Keratinocyte (primary cell): Measurements from ENCODE around the gene IRF7. TPM values are rescaled to one million over a fixed set of nuclear protein-coding genes. Genes with fewer than 3 reads are reported as not detected.

Experiments
- DNase-seq: peaks from one replicate; pipeline ENCODE4 v3.0.0-alpha.2; 2011; ENCODE audit warnings: low read depth, missing footprints, low spot score
- FAIRE-seq: peaks from 2 replicates; lab custom pipeline; 2011; peaks lifted over from hg19 to GRCh38; lab: Jason Lieb, UNC
- H2AFZ ChIP-seq: 2 replicates; pipeline ENCODE4 v1.6.0; 2012; ENCODE audit warnings: low read length, control low read depth, inconsistent platforms; ENCODE audit not compliant: control insufficient read depth
- H3K27ac ChIP-seq: 2 replicates; pipeline ENCODE4 v1.5.1; 2011; ENCODE audit warnings: low read length; ENCODE audit not compliant: control insufficient read depth, insufficient read depth
- H3K27me3 ChIP-seq: 3 replicates; pipeline ENCODE4 v1.6.0; 2011; ENCODE audit warnings: low read length; ENCODE audit not compliant: control insufficient read depth, insufficient read depth; ENCODE audit errors: extremely low read depth
- H3K36me3 ChIP-seq, 2 experiments: 2 replicates in 1 of 2; 3 replicates in 1 of 2; pipeline ENCODE4 v1.5.1; 2011; ENCODE audit warnings: low read length in 2 of 2, mild to moderate bottlenecking in 1 of 2; ENCODE audit not compliant: control insufficient read depth in 2 of 2, insufficient read depth in 2 of 2; ENCODE audit errors: extremely low read depth in 1 of 2
- H3K4me1 ChIP-seq: 3 replicates; pipeline ENCODE4 v1.5.1; 2011; ENCODE audit warnings: low read length; ENCODE audit not compliant: control insufficient read depth, insufficient read depth; ENCODE audit errors: extremely low read depth
- H3K4me2 ChIP-seq: 3 replicates; pipeline ENCODE4 v1.6.0; 2011; ENCODE audit warnings: low read depth, low read length; ENCODE audit not compliant: control insufficient read depth, insufficient read depth; ENCODE audit errors: extremely low read depth
- H3K4me3 ChIP-seq, 3 experiments: fragments of 200-600 bp in 1 of 3; sonication (generic) in 1 of 3; 2 replicates in 2 of 3; 3 replicates in 1 of 3; pipeline ENCODE4 v1.5.1; 2011 to 2016; ENCODE audit warnings: low read length in 3 of 3, mild to moderate bottlenecking in 3 of 3, control low read depth in 2 of 3, inconsistent platforms in 1 of 3, low read depth in 1 of 3, mixed read lengths in 1 of 3, mixed run types in 1 of 3, moderate library complexity in 1 of 3; ENCODE audit not compliant: control insufficient read depth in 2 of 3, insufficient read depth in 2 of 3; ENCODE audit errors: extremely low read depth in 1 of 3
- H3K79me2 ChIP-seq: 2 replicates; pipeline ENCODE4 v1.6.0; 2012; ENCODE audit warnings: low read length; ENCODE audit not compliant: control insufficient read depth, insufficient read depth
- H3K9ac ChIP-seq: 3 replicates; pipeline ENCODE4 v1.6.0; 2011; ENCODE audit warnings: low read length; ENCODE audit not compliant: control insufficient read depth, insufficient read depth; ENCODE audit errors: extremely low read depth
- H3K9me1 ChIP-seq: 3 replicates; pipeline ENCODE4 v1.6.0; 2011; ENCODE audit warnings: low read length; ENCODE audit not compliant: control insufficient read depth, insufficient read depth; ENCODE audit errors: extremely low read depth
- H3K9me3 ChIP-seq: 2 replicates; pipeline ENCODE4 v1.5.1; 2012; ENCODE audit warnings: low read depth, low read length; ENCODE audit not compliant: control insufficient read depth
- H4K20me1 ChIP-seq: 3 replicates; pipeline ENCODE4 v1.6.0; 2011; ENCODE audit warnings: low read length; ENCODE audit not compliant: control insufficient read depth, insufficient read depth; ENCODE audit errors: extremely low read depth
- CTCF ChIP-seq, 3 experiments: IDR thresholded peaks in 1 of 3; conservative IDR thresholded peaks in 1 of 3; optimal IDR thresholded peaks in 1 of 3; 2 replicates in 2 of 3; 3 replicates in 1 of 3; pipeline versions ENCODE3 to v1.5.1; 2011; ENCODE audit warnings: low read length in 3 of 3, mild to moderate bottlenecking in 3 of 3, moderate library complexity in 2 of 3, control low read depth in 1 of 3, inconsistent platforms in 1 of 3; ENCODE audit not compliant: insufficient read depth in 2 of 3; ENCODE audit errors: extremely low read depth in 1 of 3
- EZH2 ChIP-seq: IDR thresholded peaks from one replicate; pipeline ENCODE4 v1.6.1; 2012; ENCODE audit warnings: inconsistent platforms, mild to moderate bottlenecking, low read length, moderate library complexity
- dilution Hi-C: fragments of 300-500 bp; cut with MboI; formaldehyde crosslinking; loops from one replicate; pipeline ENCODE4 v1.7.0; 2020; ENCODE audit warnings: low sequenced_read_pairs; ENCODE audit not compliant: extremely low pct_ligation_motif_present
- polyA plus RNA-seq, 5 experiments: library from polyadenylated mRNA; depleted of rRNA in 3 of 5; stranded (reverse) in 3 of 5; stranded (forward) in 1 of 5; unstranded in 1 of 5; fragments of >200 nt; gene quantifications; 1 replicate in 1 of 5; 2 replicates in 3 of 5; 3 replicates in 1 of 5; pipeline versions ENCODE4 v1.2.1 to v1.2.3, GENCODE V29; 2011 to 2012; ENCODE audit warnings: missing spikeins in 2 of 5, low read depth in 1 of 5, low replicate concordance in 1 of 5

IRF7 gene
- polyA plus RNA-seq, 1 donor (not counting 4 experiments of a cell fraction or from before 2014, with no cell fraction given), result 7.1 TPM

DNA sequence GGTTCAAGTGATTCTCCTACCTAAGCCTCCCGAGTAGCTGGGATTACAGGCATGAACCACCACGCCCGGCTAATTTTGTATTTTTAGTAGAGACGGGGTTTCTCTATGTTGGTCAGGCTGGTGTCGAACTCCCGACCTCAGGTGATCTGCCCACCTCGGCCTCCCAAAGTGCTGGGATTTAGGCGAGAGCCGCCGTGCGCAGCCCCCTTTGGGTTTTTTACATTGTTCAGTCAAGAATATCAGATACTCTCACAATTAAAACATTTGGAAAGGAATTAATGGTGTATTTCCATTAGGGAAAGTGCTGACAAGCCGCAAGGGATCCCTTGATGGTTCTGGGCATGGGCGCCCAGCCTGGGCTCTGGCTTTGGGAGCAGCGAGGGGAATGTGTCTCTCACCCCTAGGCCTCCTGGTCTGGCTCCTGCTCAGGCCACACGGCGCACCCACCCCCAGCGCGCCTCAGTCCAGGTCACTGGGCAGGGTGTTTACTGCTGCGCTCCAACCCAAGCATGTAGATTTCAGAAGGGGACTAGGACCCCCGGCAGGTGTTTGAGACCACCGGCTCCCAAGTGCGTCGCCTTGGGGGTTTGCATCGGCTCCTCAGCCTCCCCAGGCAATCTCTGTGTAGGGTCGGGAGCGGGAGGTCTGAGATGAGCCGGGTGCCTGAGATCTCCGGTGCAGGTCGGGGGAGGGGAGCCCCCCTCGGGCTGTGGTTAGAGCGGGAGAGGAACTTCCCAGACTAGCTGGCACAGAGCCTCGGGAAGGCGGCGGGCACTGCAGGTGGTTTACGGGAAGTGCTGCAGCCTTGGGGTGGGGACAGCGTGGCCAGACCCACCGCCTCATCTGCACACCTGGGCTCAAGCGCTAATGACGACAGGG lies 809 bp upstream of the IRF7 start:
- no peak overlapping the region for H2AFZ ChIP-seq
- no peak for FAIRE-seq
- H3K36me3 ChIP-seq, result peaks cover 7 to 15% of the 10 kb centered on the region in 2 experiments

DNA sequence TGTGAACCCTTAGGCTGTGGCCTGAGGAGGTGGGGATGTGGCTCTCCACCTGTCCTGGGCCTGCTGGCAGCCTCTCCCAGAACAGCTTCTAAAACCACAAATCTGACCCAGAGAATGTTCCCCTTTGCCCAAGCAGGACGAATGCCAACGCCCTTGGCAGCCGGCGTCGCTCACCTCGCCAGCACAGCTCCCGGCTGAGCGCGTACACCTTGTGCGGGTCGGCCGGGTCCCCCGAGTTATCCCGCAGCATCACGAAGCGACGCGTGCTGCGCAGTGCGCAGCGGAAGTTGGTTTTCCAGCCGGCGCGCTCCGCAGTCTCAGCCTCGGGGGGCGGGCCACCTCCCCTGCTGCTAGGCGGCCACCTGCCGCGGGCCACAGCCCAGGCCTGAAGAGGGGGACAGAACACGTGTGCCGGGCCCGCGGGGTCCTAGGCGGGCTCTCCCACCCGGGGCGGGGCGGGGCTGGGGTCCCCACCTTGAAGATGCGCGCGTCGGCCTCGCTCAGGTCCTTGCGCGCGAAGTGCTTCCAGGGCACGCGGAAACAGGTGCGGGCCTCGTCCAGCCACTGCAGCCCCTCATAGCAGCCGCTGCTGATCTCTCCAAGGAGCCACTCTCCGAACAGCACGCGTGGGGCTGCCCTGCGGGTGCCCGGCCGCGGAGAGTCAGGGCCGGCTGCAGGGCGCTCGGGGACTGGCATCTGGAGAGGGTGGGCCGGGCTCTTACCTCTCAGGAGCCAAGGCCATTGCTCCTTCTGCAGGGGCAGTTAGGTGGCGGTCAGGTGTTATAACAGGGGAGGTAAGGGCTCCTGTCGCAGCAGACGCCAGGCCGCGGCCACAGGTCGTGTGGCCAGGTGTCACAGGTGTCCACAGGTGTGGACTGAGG lies 887 bp downstream of the IRF7 start:
- H3K9ac ChIP-seq, result peak overlapping the region; percentile 83
- peaks cover 25% of the 10 kb centered on the region for H3K4me1 ChIP-seq
- peak overlapping the region; percentile 58 to 81 (median 76) for H3K4me3 ChIP-seq
- dilution Hi-C loops, result no loop called here
- H3K36me3 ChIP-seq, result peaks cover 19 to 32% of the 10 kb centered on the region in 2 experiments
- FAIRE-seq (no peak), DNase-seq (no peak)
- peak overlapping the region; percentile 90 for H3K4me2 ChIP-seq
- H3K9me1 ChIP-seq, result no peaks in the 10 kb centered on the region
- peak overlapping the region; percentile 80 for H3K27ac ChIP-seq
- no peak overlapping the region for H2AFZ ChIP-seq
- H4K20me1 ChIP-seq, result peaks cover 15% of the 10 kb centered on the region
- TF ChIP-seq CTCF (optimal IDR thresholded peaks at IDR 0.05 in 1 of 3, IDR thresholded peaks at IDR 0.05 in 1 of 3, conservative IDR thresholded peaks at IDR 0.05 in 1 of 3; ENCODE audit: extremely low read depth in 1 of 3, insufficient read depth in 2 of 3, low read length in 3 of 3) (no peak), EZH2 (no peak)
- H3K27me3 ChIP-seq, result no peaks in the 10 kb centered on the region
- H3K9me3 ChIP-seq, result no peaks in the 10 kb centered on the region
- H3K79me2 ChIP-seq, result peaks cover 2% of the 10 kb centered on the region

More for the DNA sequence above, 809 bp upstream of the IRF7 start:
- Histone ChIP-seq H3K9ac (no peak overlapping the region), H3K27ac (no peak overlapping the region), H4K20me1 (peaks cover 15% of the 10 kb centered on the region), H3K4me2 (peak overlapping the region; percentile 90), H3K9me3 (no peaks in the 10 kb centered on the region), H3K9me1 (no peaks in the 10 kb centered on the region), H3K4me3 (no peak overlapping the region), H3K27me3 (no peaks in the 10 kb centered on the region), H3K79me2 (peaks cover 2% of the 10 kb centered on the region), H3K4me1 (peaks cover 25% of the 10 kb centered on the region)
- DNase-seq, result no peak
- dilution Hi-C loops, result no loop called here
- TF ChIP-seq EZH2 (no peak), CTCF (optimal IDR thresholded peaks at IDR 0.05 in 1 of 3, IDR thresholded peaks at IDR 0.05 in 1 of 3, conservative IDR thresholded peaks at IDR 0.05 in 1 of 3; ENCODE audit: extremely low read depth in 1 of 3, insufficient read depth in 2 of 3, low read length in 3 of 3) (no peak)
